Measurements from ENCODE around the gene PSMB3. TPM values are rescaled to one million over a fixed set of nuclear protein-coding genes. Genes with fewer than 3 reads are reported as not detected.
A peak's percentile ranks its signal among the peaks of the same experiment; 100 is the strongest.

PSMB3 gene
- total and polyA plus RNA-seq, 9 of the 15 experiments (the other 6 are each of a cell fraction or from before 2014, with no cell fraction given), result 460 to 2,775 (median 574) TPM

GRCh38 chr17:38728290-38728831, 24.2 kb upstream of the PSMB3 start (continued):
- TF ChIP-seq MGA (IDR thresholded peaks at IDR 0.05) (peak; percentile 96), FOXA3 (CRISPR knock-in tag; conservative IDR thresholded peaks at IDR 0.05 in 1 of 2, IDR thresholded peaks at IDR 0.05 in 1 of 2) (no peak), GTF2A2 (tag; IDR thresholded peaks at IDR 0.05) (no peak), ARID1B (IDR thresholded peaks at IDR 0.05) (no peak), KDM4B (IDR thresholded peaks at IDR 0.05; ENCODE audit: borderline replicate concordance in 2 of 2, low read depth in 1 of 2) (no peak), HES1 (IDR thresholded peaks at IDR 0.05; ENCODE audit: low read depth) (0 out of 2 replicates have a peak, but pooled peaks have one; percentile 26), ZNF740 (CRISPR knock-in tag; IDR thresholded peaks at IDR 0.05) (no peak), ZNF740 (tag; IDR thresholded peaks at IDR 0.05) (no peak), ZNF347 (CRISPR knock-in tag; IDR thresholded peaks at IDR 0.05; ENCODE audit: low read depth) (no peak), COPS2 (conservative IDR thresholded peaks at IDR 0.05) (no peak)
- TF ChIP-seq, protein P1, sequence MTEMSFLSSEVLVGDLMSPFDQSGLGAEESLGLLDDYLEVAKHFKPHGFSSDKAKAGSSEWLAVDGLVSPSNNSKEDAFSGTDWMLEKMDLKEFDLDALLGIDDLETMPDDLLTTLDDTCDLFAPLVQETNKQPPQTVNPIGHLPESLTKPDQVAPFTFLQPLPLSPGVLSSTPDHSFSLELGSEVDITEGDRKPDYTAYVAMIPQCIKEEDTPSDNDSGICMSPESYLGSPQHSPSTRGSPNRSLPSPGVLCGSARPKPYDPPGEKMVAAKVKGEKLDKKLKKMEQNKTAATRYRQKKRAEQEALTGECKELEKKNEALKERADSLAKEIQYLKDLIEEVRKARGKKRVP (CRISPR knock-in tag; IDR thresholded peaks at IDR 0.05), result no peak

Measured in K562 (cell line).